ENCODE data around the gene NHS.

DNA sequence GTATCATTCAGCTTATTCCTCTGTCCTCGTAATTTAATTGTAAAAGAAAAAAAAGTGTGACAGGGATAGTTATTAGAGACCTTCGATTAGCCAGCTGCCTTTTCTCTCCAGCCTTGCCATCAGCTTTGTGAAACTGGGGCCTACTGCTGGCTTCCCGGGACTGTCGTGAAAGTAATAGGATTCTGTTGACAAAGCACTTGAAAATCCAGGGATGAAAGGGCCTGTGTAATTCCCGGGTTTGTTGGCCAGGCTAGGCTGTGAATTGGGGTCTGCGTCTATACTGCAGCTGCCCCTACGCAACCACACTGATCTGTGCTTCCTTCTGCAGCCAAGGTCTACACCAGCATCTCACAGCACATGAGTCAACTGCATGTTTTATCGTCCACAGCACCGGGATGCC is 241.9 kb downstream of the NHS start:
- no peak for TF ChIP-seq MAFK (conservative IDR thresholded peaks at IDR 0.05 in 1 of 2, IDR thresholded peaks at IDR 0.05 in 1 of 2; ENCODE audit: low read length in 2 of 2)
- TF ChIP-seq, protein P1, sequence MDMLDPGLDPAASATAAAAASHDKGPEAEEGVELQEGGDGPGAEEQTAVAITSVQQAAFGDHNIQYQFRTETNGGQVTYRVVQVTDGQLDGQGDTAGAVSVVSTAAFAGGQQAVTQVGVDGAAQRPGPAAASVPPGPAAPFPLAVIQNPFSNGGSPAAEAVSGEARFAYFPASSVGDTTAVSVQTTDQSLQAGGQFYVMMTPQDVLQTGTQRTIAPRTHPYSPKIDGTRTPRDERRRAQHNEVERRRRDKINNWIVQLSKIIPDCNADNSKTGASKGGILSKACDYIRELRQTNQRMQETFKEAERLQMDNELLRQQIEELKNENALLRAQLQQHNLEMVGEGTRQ (IDR thresholded peaks at IDR 0.05; ENCODE audit: low read depth, low read length), result no peak
- TF ChIP-seq, protein P1 (CRISPR knock-in tag; IDR thresholded peaks at IDR 0.05; ENCODE audit: borderline replicate concordance), result no peak
- no peak for TF ChIP-seq ZSCAN25 (CRISPR knock-in tag; IDR thresholded peaks at IDR 0.05)
- TF ChIP-seq RARA (CRISPR knock-in tag; IDR thresholded peaks at IDR 0.05), result no peak
- TF ChIP-seq, protein P2, sequence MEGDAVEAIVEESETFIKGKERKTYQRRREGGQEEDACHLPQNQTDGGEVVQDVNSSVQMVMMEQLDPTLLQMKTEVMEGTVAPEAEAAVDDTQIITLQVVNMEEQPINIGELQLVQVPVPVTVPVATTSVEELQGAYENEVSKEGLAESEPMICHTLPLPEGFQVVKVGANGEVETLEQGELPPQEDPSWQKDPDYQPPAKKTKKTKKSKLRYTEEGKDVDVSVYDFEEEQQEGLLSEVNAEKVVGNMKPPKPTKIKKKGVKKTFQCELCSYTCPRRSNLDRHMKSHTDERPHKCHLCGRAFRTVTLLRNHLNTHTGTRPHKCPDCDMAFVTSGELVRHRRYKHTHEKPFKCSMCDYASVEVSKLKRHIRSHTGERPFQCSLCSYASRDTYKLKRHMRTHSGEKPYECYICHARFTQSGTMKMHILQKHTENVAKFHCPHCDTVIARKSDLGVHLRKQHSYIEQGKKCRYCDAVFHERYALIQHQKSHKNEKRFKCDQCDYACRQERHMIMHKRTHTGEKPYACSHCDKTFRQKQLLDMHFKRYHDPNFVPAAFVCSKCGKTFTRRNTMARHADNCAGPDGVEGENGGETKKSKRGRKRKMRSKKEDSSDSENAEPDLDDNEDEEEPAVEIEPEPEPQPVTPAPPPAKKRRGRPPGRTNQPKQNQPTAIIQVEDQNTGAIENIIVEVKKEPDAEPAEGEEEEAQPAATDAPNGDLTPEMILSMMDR (CRISPR knock-in tag; IDR thresholded peaks at IDR 0.05), result no peak
- TF ChIP-seq, protein P3, sequence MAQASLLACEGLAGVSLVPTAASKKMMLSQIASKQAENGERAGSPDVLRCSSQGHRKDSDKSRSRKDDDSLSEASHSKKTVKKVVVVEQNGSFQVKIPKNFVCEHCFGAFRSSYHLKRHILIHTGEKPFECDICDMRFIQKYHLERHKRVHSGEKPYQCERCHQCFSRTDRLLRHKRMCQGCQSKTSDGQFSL (CRISPR knock-in tag; IDR thresholded peaks at IDR 0.05), result no peak
- TF ChIP-seq, protein P4, sequence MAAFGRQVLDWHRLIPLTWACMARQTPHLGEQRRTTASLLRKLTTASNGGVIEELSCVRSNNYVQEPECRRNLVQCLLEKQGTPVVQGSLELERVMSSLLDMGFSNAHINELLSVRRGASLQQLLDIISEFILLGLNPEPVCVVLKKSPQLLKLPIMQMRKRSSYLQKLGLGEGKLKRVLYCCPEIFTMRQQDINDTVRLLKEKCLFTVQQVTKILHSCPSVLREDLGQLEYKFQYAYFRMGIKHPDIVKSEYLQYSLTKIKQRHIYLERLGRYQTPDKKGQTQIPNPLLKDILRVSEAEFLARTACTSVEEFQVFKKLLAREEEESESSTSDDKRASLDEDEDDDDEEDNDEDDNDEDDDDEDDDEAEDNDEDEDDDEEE (CRISPR knock-in tag; IDR thresholded peaks at IDR 0.05), result no peak
